Subcutaneous abdominal adipose tissue (tissue), 5 donors: ENCODE data around the gene KRTAP5-9.
"Not testable (repeated sequence)": the region's sequence is repeated elsewhere in the genome, so short reads cannot be mapped to it uniquely, and the experiment has no call there.

Source experiments
- H3K27ac ChIP-seq: one replicate; pipeline ENCODE4 v1.7.0; 2013; ENCODE audit warnings: low read depth, mild to moderate bottlenecking, inconsistent platforms, low read length, moderate library complexity
- H3K27me3 ChIP-seq, 5 donors: one replicate each; pipeline ENCODE4 v1.7.0; 2013; ENCODE audit warnings: low read length in 5 of 5, inconsistent platforms in 1 of 5; ENCODE audit not compliant: control insufficient read depth in 5 of 5, insufficient read depth in 4 of 5
- H3K36me3 ChIP-seq, 5 donors: one replicate each; pipeline ENCODE4 v1.7.0; 2013; ENCODE audit warnings: low read length in 5 of 5; ENCODE audit not compliant: control insufficient read depth in 5 of 5, insufficient read depth in 5 of 5
- H3K4me1 ChIP-seq, 5 donors: one replicate each; pipeline ENCODE4 v1.7.0; 2013; ENCODE audit warnings: low read length in 5 of 5, mild to moderate bottlenecking in 3 of 5, moderate library complexity in 1 of 5; ENCODE audit not compliant: control insufficient read depth in 5 of 5, insufficient read depth in 5 of 5
- H3K4me3 ChIP-seq, 5 donors: one replicate each; pipeline ENCODE4 v1.7.0; 2013; ENCODE audit warnings: low read length in 5 of 5, low read depth in 1 of 5
- H3K9ac ChIP-seq, 5 donors: one replicate each; pipeline ENCODE4 v1.7.0; 2013; ENCODE audit warnings: low read length in 5 of 5, mild to moderate bottlenecking in 4 of 5, moderate library complexity in 3 of 5
- H3K9me3 ChIP-seq, 5 donors: one replicate each; pipeline ENCODE4 v1.7.0; 2013; ENCODE audit warnings: low read length in 5 of 5; ENCODE audit not compliant: control insufficient read depth in 5 of 5
- donor health status: healthy.
- donor health status: healthy.
- donor health status: healthy.
- donor health status: healthy.
- donor health status: healthy.

The KRTAP5-9 gene

GRCh38 chr11:71505781-71506180, 42.4 kb upstream of the KRTAP5-9 start:
- Histone ChIP-seq H3K4me3 (no peak overlapping the region), H3K9ac (no peak overlapping the region), H3K27me3 (no peaks in the 10 kb centered on the region), H3K4me1 (peaks cover 0 to 13% (median 3%) of the 10 kb centered on the region in 5 donors), H3K27ac (no peak overlapping the region), H3K36me3 (peaks cover 0 to 44% (median 26%) of the 10 kb centered on the region in 5 donors), H3K9me3 (peaks cover 6 to 17% (median 11%) of the 10 kb centered on the region in 5 donors)

- H3K36me3 ChIP-seq: peaks cover 0 to 31% (median 13%) of the 10 kb centered on the region in 5 donors
- H3K27ac ChIP-seq: no peak overlapping the region
- H3K27me3 ChIP-seq: no peaks in the 10 kb centered on the region
- H3K9ac ChIP-seq: no peak overlapping the region
- peaks cover 0 to 10% (median 0%) of the 10 kb centered on the region in 5 donors for H3K4me1 ChIP-seq
- no peak overlapping the region for H3K4me3 ChIP-seq
- H3K9me3 ChIP-seq: peaks cover 6 to 17% (median 12%) of the 10 kb centered on the region in 5 donors
Observed at GRCh38 chr11:71507102-71507501, 41.1 kb upstream of the KRTAP5-9 start.

- H3K4me1 ChIP-seq: no peaks in the 10 kb centered on the region
- H3K27me3 ChIP-seq: no peaks in the 10 kb centered on the region
- no peak overlapping the region for H3K27ac ChIP-seq
- H3K4me3 ChIP-seq: no peak overlapping the region
- peaks cover 0 to 3% (median 0%) of the 10 kb centered on the region in 5 donors for H3K9me3 ChIP-seq
- peaks cover 0 to 7% (median 0%) of the 10 kb centered on the region in 5 donors for H3K36me3 ChIP-seq
- no peak overlapping the region for H3K9ac ChIP-seq
Observed at GRCh38 chr11:71518506-71519471, 29.4 kb upstream of the KRTAP5-9 start.

- peaks cover 0 to 7% (median 0%) of the 10 kb centered on the region in 5 donors for H3K36me3 ChIP-seq
- H3K4me3 ChIP-seq: no peak overlapping the region
- H3K27me3 ChIP-seq: no peaks in the 10 kb centered on the region
- H3K9me3 ChIP-seq: peaks cover 0 to 3% (median 0%) of the 10 kb centered on the region in 5 donors
- H3K9ac ChIP-seq: no peak overlapping the region
- no peak overlapping the region for H3K27ac ChIP-seq
- no peaks in the 10 kb centered on the region for H3K4me1 ChIP-seq
Observed at GRCh38 chr11:71519546-71519945, 28.7 kb upstream of the KRTAP5-9 start.

GRCh38 chr11:71525188-71525937, 22.9 kb upstream of the KRTAP5-9 start:
- Histone ChIP-seq H3K4me1 (no peaks in the 10 kb centered on the region), H3K27me3 (no peaks in the 10 kb centered on the region), H3K36me3 (peaks cover 0 to 7% (median 0%) of the 10 kb centered on the region in 5 donors), H3K9me3 (peaks cover 0 to 3% (median 0%) of the 10 kb centered on the region in 5 donors), H3K27ac (no peak overlapping the region), H3K4me3 (no peak overlapping the region), H3K9ac (no peak overlapping the region)

GRCh38 chr11:71525938-71526495, 22.2 kb upstream of the KRTAP5-9 start:
- H3K27ac ChIP-seq: no peak overlapping the region
- H3K4me1 ChIP-seq: no peaks in the 10 kb centered on the region
- peaks cover 0 to 7% (median 0%) of the 10 kb centered on the region in 5 donors for H3K36me3 ChIP-seq

GRCh38 chr11:71526796-71527575, 21.2 kb upstream of the KRTAP5-9 start, which contains the start of gene KRTAP5-7:
KRTAP5-7 (plus strand) TSS chr11:71527267; CDS start chr11:71527301, 34 bp downstream.
- H3K4me3 ChIP-seq, H3K27me3 ChIP-seq, H3K9ac ChIP-seq, H3K36me3 ChIP-seq, H3K9me3 ChIP-seq, H3K27ac ChIP-seq, H3K4me1 ChIP-seq: not testable (repeated sequence)

More at GRCh38 chr11:71525938-71526495, 22.2 kb upstream of the KRTAP5-9 start:
- no peak overlapping the region for H3K4me3 ChIP-seq
- H3K9ac ChIP-seq: no peak overlapping the region
- peaks cover 0 to 3% (median 0%) of the 10 kb centered on the region in 5 donors for H3K9me3 ChIP-seq
- H3K27me3 ChIP-seq: no peaks in the 10 kb centered on the region

GRCh38 chr11:71527576-71528210, 20.5 kb upstream of the KRTAP5-9 start:
- no peak overlapping the region for H3K4me3 ChIP-seq
- H3K27me3 ChIP-seq: no peaks in the 10 kb centered on the region
- H3K36me3 ChIP-seq: no peaks in the 10 kb centered on the region
- peaks cover 0 to 3% (median 0%) of the 10 kb centered on the region in 5 donors for H3K9me3 ChIP-seq
- H3K9ac ChIP-seq: no peak overlapping the region
- H3K4me1 ChIP-seq: no peaks in the 10 kb centered on the region
- H3K27ac ChIP-seq: no peak overlapping the region

GRCh38 chr11:71530602-71531001, 17.6 kb upstream of the KRTAP5-9 start:
- Histone ChIP-seq H3K4me3 (no peak overlapping the region), H3K27me3 (no peaks in the 10 kb centered on the region), H3K27ac (no peak overlapping the region), H3K9ac (no peak overlapping the region), H3K36me3 (no peaks in the 10 kb centered on the region), H3K4me1 (no peaks in the 10 kb centered on the region), H3K9me3 (no peaks in the 10 kb centered on the region)
